ENCODE measurements around the gene SAMD11.
"Not testable (repeated sequence)": the region's sequence is repeated elsewhere in the genome, so short reads cannot be mapped to it uniquely, and the experiment has no call there.

The SAMD11 gene, protein sequence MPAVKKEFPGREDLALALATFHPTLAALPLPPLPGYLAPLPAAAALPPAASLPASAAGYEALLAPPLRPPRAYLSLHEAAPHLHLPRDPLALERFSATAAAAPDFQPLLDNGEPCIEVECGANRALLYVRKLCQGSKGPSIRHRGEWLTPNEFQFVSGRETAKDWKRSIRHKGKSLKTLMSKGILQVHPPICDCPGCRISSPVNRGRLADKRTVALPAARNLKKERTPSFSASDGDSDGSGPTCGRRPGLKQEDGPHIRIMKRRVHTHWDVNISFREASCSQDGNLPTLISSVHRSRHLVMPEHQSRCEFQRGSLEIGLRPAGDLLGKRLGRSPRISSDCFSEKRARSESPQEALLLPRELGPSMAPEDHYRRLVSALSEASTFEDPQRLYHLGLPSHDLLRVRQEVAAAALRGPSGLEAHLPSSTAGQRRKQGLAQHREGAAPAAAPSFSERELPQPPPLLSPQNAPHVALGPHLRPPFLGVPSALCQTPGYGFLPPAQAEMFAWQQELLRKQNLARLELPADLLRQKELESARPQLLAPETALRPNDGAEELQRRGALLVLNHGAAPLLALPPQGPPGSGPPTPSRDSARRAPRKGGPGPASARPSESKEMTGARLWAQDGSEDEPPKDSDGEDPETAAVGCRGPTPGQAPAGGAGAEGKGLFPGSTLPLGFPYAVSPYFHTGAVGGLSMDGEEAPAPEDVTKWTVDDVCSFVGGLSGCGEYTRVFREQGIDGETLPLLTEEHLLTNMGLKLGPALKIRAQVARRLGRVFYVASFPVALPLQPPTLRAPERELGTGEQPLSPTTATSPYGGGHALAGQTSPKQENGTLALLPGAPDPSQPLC

DNA sequence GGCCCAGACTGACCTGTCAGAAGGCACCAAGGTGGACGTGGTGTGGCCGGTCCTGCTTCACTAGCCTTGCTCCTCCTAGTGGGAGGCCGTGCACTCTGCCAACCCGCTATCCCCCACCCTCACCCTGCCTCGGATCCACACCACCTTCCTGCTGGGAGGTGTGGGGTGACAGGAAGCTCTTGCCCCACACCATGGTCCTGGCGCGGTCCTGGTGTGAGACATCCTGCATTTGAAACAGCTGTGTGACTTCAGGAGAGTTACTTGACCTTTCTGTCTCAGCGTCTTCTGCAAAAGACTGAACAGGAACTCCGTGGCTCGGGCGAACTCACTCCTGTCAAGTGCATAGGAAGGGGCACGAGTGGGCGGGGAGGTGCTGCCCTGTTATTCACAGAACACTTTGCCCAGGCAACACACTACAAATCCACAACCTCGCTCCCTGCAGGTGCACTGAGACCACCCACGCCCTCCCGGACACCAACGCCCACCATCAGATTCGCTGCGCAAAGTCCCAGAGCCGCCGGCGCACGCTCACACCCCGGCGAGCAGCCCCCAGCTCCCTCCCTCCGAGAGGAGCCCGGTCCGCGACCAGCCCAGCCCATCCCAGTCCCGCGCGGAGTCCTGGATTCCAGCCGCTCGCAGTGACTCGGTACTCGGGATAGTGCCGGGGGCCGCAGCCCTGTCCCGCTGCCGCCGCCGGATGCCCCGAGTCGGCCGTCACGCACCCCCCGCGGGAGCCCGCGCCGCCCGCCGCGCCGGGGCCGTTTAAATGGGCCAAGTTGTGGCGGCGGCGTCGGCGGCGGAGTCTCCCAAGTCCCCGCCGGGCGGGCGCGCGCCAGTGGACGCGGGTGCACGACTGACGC, at the start of gene SAMD11:
Gene SAMD11, plus strand, starts transcription at position 793 of the 860 bp plus-strand sequence. CDS start 509 bp downstream, outside the sequence.
- DNase-seq (ENCODE audit: low read depth in 3 of 3), result peak in 2 of 3 experiments; percentile 35 to 37

DNA sequence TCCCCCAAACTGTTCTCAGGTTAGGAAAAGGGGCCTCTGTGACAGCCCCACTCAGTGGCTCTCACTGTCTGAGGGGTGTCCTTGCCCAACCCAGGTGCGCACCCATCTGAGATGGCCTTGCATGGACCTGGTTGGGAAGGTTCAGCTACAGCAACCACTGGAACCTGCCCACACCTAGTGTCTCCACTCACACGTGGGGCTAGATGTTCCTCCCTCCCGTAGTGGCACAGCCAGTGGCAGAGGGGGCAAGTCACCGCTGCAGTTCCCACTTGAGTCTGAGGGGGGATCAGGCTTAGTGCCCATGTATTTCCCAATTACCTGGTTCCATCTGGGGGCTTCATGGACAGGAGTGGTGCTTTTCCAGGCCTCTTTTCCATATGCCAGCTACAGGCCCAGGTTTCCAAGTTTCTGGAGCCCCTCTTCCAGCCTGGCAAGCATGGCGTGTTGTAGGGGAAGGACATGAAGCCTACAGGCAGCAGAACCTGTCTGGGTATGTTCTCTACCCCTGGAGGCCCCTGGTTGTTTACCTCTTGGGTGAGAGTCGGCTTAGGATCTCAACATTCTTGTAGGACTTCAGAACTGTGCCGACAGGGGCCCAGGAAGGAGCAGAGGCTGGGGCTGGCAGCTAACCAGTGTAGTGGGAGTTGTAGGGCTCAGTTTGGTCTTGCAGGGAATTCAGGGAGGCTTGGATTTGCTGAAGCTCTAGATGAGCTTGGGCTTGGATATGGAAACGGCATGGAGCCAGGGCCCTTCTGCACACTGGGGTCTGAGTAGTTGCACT, 47.1 kb upstream of the SAMD11 start:
- DNase-seq (ENCODE audit: low read depth in 3 of 3), result not testable (repeated sequence)

DNA sequence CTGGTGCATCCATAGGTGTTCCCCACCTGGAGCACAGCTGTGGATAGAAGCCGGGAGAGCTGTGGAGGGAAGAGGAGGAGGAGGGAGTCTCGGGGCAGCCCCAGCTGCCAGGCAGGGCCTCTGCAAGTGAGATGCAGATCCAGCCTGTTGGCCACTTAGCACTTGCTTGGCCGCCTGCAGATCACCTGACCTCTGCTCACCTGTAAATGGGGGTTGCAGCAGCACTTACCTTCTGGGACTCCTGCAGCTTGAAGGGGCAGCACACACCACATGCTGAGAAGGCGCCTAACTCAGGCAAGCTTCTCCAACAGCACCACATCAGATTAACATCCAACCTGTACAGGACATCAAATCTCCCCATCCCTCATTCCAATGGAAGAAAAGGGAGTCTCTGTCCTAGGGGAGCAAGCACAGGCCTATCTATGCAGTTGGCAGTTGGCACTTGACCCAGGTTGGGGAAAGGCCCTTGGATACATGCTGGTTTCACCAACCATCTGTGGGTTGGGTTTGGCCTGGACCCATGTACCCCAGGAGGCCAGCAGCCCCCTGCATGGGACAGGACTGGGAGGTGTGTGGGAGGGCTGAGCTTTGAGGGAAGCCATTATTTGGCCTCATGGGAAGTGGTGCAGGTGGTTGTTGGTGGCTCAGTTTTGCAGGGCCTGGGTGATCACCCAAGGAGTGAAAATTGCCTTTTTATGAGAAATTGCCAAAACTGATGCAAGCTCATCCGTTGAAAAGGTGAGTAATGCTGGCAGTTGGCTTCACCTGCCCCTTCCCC, 46.3 kb upstream of the SAMD11 start:
- not testable (repeated sequence) for DNase-seq (ENCODE audit: low read depth in 3 of 3)

DNA sequence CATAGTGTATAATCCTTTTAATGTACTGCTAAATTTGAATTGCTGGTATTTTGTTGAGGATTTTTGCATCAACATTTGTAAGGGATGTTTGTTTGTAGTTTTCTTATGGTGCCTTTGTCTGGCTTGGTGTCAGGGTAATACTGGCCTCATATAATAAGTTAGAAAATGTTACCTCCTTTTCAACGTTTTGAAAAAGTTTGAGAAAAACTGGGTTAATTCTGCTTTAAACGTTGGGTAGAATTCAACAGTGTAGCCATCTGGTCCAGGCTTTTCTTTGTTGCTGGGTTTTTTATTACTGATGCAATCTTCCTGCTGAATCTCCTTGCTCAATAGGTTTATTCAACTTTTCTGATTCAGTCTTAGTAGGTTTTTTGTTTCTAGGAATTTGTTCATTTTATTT, 43.2 kb upstream of the SAMD11 start:
- DNase-seq (ENCODE audit: low read depth in 3 of 3), result not testable (repeated sequence)

DNA sequence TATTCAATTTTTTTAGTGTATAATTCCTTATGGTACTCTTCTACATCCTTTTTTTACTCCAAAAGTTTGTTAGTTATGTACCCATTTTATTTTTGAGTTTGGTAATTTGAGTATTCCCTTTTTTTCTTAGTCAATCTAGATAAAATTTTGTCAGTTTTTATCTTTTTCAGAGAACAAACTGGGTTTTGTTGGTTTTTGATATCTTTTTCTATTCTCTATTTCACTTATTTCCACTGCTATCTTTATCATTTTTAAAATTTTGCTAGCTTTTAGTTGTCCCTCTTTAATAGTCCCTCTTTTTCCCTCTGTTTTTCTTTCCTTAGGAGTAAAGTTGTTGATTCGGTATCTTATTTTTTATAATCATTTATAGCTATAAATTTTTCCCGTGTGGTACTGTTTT, 42.8 kb upstream of the SAMD11 start:
- DNase-seq (ENCODE audit: low read depth in 3 of 3), result not testable (repeated sequence)

DNA sequence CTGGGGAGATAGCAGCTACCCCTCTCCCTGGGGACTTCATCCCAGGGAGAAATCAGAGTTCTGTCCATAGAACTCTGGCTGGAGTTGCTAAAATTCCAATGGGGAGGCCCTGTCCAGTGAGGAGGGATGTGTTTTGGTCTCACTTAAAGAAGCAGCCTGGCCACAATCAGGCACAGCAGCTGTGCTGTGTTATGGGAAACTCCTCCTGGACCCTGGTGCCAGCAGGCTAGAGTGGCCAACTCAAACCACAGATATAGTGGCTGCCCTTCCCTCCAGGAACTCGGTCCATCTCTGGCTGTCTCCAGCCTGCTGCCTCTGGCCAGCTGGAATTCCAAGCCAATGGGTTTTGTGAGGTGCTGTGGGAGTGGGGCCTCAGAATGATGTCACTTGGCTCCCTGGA, 37.4 kb upstream of the SAMD11 start:
- DNase-seq (ENCODE audit: low read depth in 3 of 3), result no peak

DNA sequence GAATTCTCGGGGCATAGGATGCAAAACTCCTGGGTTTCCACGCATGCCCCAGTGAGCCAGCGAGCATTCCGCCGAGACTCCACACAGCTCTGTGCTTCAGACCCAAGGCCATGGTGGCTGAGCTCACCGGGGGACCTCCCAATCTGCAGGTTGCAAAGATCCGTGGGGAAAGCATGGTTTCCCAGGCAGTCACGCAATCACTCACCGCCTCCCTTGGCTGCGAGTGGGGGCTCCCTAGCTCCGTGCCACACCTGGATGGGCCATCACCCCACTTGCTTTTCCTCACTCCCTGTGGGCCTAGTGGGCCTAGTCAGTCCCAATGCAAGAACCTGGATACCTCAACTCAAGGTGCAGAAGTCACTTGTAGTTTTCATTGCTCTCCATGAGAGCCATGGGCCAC, 37.0 kb upstream of the SAMD11 start:
- DNase-seq (ENCODE audit: low read depth in 3 of 3), result no peak

DNA sequence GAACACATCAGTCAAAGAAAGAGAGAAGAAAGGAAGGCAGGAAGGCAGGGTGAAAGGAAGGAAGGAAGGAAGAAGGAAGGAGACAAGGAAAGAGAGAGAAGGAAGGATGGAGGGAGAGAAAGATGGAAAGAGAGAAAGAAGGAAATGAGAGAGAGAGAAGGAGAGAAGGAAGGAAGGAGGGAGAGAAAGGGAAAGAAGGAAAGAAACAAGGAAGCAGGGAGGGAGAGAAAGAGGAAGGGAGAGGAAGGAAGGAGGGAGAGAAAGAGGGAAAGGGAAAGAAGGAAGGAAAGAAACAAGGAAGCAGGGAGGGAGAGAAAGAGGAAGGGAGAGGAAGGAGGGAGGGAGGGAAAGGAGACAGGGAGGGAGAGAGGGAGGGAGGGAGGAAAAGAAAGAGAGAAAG, 35.4 kb upstream of the SAMD11 start:
- no peak for DNase-seq (ENCODE audit: low read depth in 3 of 3)

DNA sequence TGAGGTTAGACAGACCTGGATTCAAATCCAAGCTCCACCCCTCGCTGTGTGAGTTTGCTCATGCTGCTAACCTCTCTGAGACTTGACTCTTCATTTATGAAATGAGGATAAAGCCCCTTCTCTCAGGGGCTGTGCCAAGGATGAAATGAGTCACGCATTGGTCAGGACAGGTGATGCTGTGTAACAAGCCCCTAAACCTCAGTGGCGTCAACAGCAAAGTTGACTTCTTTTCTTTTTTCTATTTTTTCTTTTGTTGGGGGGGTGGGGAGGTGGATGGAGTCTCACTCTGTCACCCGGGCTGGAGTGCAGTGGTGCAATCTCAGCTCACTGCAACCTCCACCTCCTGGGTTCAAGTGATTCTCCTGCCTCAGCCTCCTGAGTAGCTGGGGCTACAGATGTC, 33.9 kb upstream of the SAMD11 start:
- not testable (repeated sequence) for DNase-seq (ENCODE audit: low read depth in 3 of 3)

DNA sequence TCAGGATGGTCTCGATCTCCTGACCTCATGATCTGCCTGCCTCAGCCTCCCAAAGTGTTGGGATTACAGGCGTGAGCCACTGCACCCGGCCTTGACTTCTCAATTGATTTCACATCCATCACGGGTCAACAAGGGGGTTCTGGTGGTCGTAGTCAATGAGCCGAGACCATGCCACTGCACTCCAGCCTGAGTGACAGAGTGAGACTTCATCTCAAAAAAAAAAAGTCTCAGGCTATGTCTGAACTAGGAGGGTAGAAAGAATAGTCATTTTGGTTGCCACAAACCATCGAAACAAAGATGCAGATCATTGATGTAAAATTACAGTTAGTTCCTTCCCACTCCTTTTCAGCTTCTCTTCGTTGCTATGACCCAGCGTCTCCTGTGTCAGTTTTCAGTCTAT, 33.5 kb upstream of the SAMD11 start:
- not testable (repeated sequence) for DNase-seq (ENCODE audit: low read depth in 3 of 3)

DNA sequence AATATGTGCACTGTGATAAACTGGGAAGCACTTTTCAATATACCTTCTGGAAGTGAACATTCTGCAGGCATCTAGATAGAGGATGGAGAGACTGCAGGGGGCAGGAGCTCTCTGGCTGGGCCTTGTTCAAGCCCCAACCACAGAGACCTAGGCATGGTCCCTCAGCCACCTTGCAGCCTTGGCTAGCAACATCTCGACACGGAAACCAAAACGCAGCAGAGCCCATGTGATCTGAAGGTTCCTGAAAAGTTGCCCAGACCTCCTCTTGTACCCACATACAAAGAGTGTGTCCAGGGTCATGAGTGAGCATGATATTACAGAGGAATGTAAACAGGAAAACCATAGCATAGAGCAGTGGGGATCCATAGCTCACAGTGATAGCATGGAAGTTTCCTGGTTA, 33.1 kb upstream of the SAMD11 start:
- DNase-seq (ENCODE audit: low read depth in 3 of 3), result no peak

DNA sequence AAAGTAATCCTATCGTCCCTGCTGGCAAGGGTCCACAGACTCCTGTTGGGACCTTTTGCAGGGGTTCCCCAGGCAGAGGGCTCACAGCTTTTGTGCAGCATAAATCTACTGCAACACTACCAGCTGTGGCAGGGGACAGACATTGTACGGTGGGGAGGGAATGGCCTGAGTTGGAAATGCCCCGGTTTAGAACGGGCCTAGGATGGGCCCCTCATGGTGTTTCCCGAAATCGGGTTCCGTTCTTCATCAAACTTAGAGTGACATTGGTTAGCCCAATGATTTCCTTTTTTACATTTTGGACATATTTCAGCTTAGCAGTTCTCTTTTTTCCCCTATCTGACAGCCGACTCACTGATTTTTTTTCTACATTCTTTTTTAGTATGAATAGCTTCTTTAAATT, 26.5 kb upstream of the SAMD11 start:
- no peak for DNase-seq (ENCODE audit: low read depth in 3 of 3)

DNA sequence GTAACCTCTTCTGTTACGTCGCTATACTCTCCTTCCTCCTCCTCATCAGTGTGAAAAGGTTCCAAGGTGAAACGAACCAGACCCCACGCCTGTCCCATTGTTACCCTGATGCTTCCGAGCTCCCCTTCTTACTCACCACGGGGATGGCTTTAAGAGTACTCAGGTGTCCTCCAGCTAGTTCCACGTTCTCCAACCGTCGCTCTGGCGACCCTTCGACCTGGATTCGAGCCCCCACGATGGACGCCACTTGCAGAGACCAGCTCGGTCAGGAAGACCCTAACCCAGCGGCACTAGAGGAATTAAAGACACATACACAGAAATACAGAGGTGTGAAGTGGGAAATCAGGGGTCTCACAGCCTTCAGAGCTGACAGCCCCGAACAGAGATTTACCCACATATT, 25.8 kb upstream of the SAMD11 start:
- DNase-seq (ENCODE audit: low read depth in 3 of 3), result not testable (repeated sequence)

DNA sequence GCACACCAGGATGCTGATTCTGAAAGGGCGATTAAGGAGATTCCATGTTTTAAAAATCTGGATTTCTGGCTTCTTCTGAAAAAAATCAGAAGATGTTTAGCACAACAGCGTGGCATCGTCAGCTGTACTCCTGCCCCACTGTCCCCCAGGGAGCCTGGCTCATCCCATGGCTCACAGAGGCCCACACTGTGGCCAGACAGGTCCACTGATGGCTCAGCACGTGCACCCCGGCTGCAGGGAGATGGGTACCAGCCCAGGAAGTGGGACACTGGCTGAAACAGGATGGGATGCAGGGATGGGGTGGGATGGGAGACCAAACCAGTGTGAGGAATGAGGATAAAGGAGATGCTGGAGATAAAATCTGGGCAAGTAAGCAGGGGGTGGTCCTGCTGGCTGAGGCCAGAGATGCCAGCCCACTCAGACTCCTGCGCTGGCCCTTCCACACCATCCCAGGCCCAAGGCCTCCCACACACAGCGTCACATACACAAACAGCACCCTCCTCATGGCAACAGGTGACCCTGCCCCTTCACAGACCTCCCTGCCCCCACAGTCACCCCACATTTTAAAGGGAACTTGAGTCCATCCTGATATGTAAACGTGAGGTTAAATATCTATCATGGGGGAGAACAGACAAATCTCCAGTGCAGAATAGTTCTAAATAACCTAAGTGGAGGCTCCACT, 23.9 kb upstream of the SAMD11 start:
- DNase-seq (ENCODE audit: low read depth in 3 of 3), result no peak

DNA sequence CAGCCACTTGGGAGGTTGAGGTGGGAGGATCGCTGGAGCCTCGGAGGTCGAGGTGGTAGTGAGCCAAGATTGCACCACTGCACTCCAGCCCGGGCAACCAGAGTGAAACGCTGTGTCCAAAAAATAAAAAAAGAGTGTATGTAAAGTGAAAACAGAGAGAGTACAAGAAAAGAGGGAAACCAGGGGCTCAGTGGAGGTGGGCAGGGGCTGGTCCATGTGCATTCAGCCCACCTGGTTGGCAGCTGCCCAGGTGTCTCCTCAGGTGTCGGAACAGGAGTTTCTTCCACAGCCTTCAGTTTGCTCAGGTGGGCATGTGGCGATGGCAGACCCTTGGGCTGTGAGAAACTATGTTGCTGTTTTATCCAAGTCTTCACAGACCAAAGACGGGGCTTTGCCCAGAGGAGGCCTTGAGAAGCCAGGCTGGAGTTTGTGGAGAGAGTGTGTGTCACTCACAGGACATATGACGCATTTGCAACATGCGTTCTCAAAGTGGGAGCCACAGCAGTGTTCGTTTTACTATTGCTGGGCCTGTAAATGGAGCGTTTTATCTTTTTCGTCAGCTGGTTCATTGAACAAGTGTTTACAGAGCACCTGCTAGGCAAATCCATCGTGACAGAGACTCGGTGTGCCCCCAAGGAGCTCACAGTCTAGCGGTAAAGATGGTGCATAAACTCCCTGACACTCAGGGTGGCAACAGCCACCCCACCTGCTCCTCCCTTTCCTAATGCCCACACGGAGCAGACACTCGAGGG, 22.4 kb upstream of the SAMD11 start:
- DNase-seq (ENCODE audit: low read depth in 3 of 3), result no peak

DNA sequence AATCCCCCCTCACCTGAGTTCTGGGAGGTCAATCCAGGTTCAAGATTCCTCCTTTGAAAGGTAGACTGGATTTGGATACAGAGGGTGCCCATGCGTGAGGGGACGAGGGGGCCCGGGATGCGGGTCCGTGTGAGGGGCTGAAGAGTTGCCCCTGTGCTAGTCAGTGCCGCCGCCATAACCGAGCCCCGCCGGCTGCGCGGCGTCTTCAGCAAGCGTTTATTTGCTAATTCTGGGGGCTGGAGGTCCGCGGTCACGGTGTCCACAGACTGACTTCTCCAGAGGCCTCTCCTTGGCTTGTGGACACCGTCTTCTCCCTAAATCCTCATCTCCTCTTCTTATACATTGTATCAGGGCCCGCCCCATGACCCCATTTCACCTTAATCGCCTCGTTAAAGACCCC, 20.9 kb upstream of the SAMD11 start:
- DNase-seq (ENCODE audit: low read depth in 3 of 3), result no peak

DNA sequence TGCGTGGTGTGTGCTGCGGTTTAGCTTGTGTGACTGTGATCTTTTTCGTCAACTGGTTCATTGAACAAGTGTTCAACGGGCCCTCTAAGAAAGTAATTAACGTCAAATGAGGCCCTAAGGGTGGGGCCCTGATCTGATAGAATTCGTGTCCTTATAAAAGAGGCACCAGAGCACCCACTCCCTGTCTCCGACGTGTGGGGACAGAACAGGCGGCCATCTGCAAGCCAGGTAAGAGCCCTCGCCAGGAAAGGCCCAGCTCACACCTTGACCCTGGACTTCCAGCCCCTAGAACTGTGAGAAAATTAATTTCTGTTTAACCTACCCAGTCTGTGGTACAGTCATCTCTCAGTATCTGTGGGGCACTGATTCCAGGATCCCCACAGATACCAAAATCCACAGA, 20.4 kb upstream of the SAMD11 start:
- DNase-seq (ENCODE audit: low read depth in 3 of 3), result no peak

DNA sequence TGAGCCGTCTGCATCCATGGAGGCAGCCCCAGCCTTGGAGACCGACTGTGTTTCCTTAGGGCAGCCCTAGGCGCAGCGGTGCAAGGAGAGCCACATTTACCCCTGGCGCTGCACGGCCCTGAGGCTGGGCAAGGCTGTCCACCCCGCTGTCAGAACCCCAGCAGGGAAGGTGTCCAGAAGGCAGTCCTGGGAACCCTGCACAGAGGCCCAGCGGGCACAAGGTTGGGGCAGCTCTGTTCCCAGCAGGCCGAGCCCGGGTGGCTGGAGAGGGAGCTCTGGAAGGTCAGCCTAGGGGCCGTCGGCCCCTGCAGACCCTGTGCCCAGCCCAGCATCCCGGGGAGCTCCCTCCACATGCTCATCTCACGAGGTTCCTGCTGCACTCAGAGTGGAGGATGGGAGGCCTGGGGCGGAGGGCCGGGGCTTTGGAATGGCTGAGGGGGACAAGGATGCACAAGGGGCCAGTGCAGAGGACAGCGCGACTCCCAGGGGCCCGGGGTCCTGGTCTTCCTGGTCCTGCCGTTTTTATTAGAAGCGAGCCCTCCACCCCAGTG, 19.9 kb upstream of the SAMD11 start:
- DNase-seq (ENCODE audit: low read depth in 3 of 3), result no peak

All from stimulated activated CD4-positive, alpha-beta T cell treated with anti-CD3 and anti-CD28 coated beads, TNF-alpha, amount 100 ng/mL, for 4 hours (primary cell).